ENCODE data around the gene POC1A.

DNA sequence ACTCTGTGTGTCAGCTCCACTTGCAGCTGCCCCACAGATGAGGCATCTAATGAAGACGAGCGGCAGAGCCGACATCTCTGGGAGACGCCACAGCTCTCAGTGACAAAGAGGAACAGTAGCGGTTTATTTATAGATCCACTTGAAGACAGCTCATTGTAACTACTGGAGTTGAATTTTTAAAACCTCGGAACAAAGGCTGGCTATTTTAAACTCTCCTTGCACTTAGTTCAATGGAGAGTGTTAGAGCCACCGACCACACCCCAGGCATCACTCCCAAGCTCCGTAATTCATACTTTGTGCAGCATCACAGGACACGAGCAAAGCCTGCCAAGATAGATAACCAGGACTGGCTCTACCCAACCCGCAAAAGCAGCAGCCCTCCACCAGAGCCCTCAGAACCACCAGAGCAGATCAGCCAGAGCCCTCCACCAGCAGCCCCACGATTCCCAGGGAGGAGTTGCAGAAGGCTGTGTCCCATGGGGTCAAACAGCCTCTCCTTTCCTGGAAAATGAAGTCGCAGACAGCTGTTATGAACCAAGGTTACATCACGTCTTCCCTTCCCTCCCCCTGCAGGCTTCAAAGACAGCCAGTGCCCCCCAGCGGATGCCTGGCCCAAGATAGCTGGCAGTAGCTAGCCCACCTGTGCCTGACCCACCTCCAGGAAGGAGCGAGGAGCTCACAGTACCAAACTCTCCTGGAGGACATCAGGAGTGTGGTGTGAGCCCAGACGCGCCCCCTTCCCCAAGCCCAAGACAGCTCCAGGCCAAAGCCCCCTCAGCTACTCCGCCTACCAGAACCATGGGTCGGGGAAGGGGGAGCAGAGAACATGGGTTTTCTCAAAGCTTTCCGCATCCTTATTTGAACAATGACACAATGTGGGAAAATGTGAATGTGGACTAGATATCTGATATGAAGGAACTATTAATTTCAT is 45.7 kb downstream of the POC1A start:
- TF ChIP-seq ZNF274 (IDR thresholded peaks at IDR 0.05; ENCODE audit: low read depth, low read length) = no peak
- TF ChIP-seq YY1 (IDR thresholded peaks at IDR 0.05; ENCODE audit: insufficient read depth, insufficient read length) = no peak
- no peak for TF ChIP-seq SUZ12 (IDR thresholded peaks at IDR 0.05; ENCODE audit: extremely low read depth, insufficient read depth, insufficient read length)

All from NT2/D1 (cell line).